Heart left ventricle (tissue), 13 donors: Measurements from ENCODE around the gene STK33.

ENCODE experiments used
- POLR2A ChIP-seq, 2 donors: fragments of 450-650 bp; IDR thresholded peaks; one replicate each; pipeline ENCODE4 v1.6.1; 2017; ENCODE audit warnings: antibody characterized with exemption in 2 of 2, mild to moderate bottlenecking in 2 of 2, moderate library complexity in 2 of 2
- TF ChIP-seq, protein P1 (sequence below), 12 donors: fragments of 200-600 bp; sonication (generic) in 4 of 12; IDR thresholded peaks; one replicate each; pipeline versions ENCODE4 v1.5.0 to v1.8.0; 2018 to 2022; ENCODE audit warnings: antibody characterized with exemption in 12 of 12, mild to moderate bottlenecking in 5 of 12
- donor health status: ischemic (EF 13 %, LVEDD 7.1; RV severe dilation, severe dysfunction).
- donor health status: DM: no; HTN: yes; CAD: no.
- donor health status: DM: no; HTN: no; CAD: no.
- donor health status: ischemic (EF 25% LVEDD 6.9; RV normal size, moderate dysfunction).
- donor health status: ischemic (EF 25% LVEDD 5.7; RV mildly dilated, moderate dysfunction).
- donor health status: ischemic (EF 35%, LVEDD 5.7; RV mildly dilated, moderate dysfunction).
- donor health status: nonischemic (EF 11% LVEDD 7.7; RV severe dilation, severe dysfunction).
- donor health status: DM: yes; HTN: yes; CAD: no.
- donor health status: PGD.
- donor health status: ischemic (EF 29% LVEDD 5.4; RV normal size, mild dysfunction).
- donor health status: nonischemic (EF 23%, LVEDD 6.1; RV moderate dilation, normal function).

DNA sequence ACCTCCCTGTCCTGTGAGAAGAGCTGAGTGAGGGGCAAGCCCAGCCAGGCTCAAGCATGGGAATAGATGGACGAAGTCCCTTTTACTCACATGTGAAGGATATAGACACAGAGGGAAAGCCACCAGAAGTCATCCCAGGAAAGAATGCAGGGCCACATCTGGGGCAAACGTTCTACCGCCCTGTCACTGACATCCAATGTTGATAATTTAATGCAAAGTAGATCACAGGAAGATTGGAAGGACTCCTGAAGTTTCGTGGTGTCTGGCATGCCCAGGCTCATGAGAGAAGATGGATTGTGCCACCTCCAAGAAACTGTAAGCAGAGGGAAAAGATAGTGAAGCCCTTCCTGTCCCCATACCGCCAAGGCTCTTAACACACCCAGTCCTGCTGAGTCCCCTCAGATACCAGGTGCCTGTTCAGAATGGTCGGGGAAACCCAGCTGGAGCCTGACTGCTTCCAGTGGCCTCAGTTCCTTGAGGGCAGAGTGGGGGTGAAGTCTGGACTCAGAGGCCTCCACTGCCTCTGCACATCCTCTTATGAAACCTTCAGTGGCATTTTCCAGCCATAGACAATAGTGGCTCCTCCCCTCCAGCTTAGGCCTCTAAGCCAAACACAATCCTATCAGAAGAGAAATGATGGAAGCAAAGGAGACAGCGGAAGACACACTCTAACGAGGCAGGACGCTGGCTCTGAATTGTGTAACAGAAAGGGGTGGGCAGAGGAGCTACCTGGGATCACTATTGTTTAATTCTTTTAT lies 7.5 kb upstream of the STK33 start:
- TF ChIP-seq, protein P1, sequence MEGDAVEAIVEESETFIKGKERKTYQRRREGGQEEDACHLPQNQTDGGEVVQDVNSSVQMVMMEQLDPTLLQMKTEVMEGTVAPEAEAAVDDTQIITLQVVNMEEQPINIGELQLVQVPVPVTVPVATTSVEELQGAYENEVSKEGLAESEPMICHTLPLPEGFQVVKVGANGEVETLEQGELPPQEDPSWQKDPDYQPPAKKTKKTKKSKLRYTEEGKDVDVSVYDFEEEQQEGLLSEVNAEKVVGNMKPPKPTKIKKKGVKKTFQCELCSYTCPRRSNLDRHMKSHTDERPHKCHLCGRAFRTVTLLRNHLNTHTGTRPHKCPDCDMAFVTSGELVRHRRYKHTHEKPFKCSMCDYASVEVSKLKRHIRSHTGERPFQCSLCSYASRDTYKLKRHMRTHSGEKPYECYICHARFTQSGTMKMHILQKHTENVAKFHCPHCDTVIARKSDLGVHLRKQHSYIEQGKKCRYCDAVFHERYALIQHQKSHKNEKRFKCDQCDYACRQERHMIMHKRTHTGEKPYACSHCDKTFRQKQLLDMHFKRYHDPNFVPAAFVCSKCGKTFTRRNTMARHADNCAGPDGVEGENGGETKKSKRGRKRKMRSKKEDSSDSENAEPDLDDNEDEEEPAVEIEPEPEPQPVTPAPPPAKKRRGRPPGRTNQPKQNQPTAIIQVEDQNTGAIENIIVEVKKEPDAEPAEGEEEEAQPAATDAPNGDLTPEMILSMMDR (IDR thresholded peaks at IDR 0.05): no peak
- no peak for TF ChIP-seq POLR2A (IDR thresholded peaks at IDR 0.05)
